PC-3 (cell line): ENCODE measurements around the gene GTF2H4. TPM values are rescaled to one million over a fixed set of nuclear protein-coding genes. Genes with fewer than 3 reads are reported as not detected.

Experiments
- ATAC-seq: fragments of 200-7000 bp; cut with Tn5 transposase; 2 replicates; pipeline ENCODE4 v1.9.1; 2020; ENCODE audit warnings: mild to moderate bottlenecking, moderate library complexity
- BruUV-seq: library from RNA; stranded (reverse); fragments of 400-500 nt; replicated peaks from 2 replicates; lab custom pipeline; 2021; lab: Mats Ljungman, UMichigan
- CTCF ChIA-PET: fragments of 300-600 bp; sonication (Branson Sonifier 250); formaldehyde crosslinking; loops from one replicate; lab custom pipeline; 2022; ENCODE audit warnings: antibody characterized with exemption; lab: Charles Lee
- POLR2A ChIA-PET: fragments of 300-600 bp; sonication (Branson Sonifier 250); formaldehyde crosslinking; loops from one replicate; lab custom pipeline; 2022; ENCODE audit warnings: antibody characterized with exemption; ENCODE audit not compliant: unreplicated experiment; lab: Charles Lee
- DNase-seq: peaks from one replicate; pipeline ENCODE4 v3.0.0-alpha.2; 2015
- H2AFZ ChIP-seq: fragments of 300-600 bp; sonication (generic); 2 replicates; pipeline ENCODE4 v1.6.0; 2016; ENCODE audit warnings: antibody characterized with exemption, low read length
- H3F3A ChIP-seq: fragments of 300-600 bp; sonication (generic); one replicate; pipeline ENCODE4 v1.6.0; 2017; ENCODE audit warnings: antibody characterized with exemption, low read length, control low read depth, mild to moderate bottlenecking; ENCODE audit not compliant: unreplicated experiment
- H3K27ac ChIP-seq: fragments of 300-600 bp; sonication (generic); 2 replicates; pipeline ENCODE4 v1.5.1; 2016; ENCODE audit warnings: mild to moderate bottlenecking, low read length
- H3K27me3 ChIP-seq: fragments of 300-600 bp; sonication (generic); 2 replicates; pipeline ENCODE4 v1.6.1; 2016; ENCODE audit warnings: low read length, mixed read lengths
- H3K36me3 ChIP-seq: fragments of 300-600 bp; sonication (generic); 2 replicates; pipeline ENCODE4 v1.6.1; 2016; ENCODE audit warnings: low read depth, mixed run types, low read length, mixed read lengths
- H3K4me1 ChIP-seq: fragments of 300-600 bp; sonication (generic); 2 replicates; pipeline ENCODE4 v1.5.1; 2016; ENCODE audit warnings: low read length; ENCODE audit not compliant: insufficient read depth
- H3K4me2 ChIP-seq: fragments of 300-600 bp; sonication (generic); 2 replicates; pipeline ENCODE4 v1.6.0; 2016; ENCODE audit warnings: low read length
- H3K4me3 ChIP-seq: fragments of 300-600 bp; sonication (generic); 2 replicates; pipeline ENCODE4 v1.5.1; 2016; ENCODE audit warnings: mild to moderate bottlenecking, low read length, mixed read lengths
- H3K79me2 ChIP-seq: fragments of 300-600 bp; sonication (generic); 2 replicates; pipeline ENCODE4 v1.6.1; 2017; ENCODE audit warnings: low read length, mixed read lengths
- H3K9ac ChIP-seq: fragments of 300-600 bp; sonication (generic); 2 replicates; pipeline ENCODE4 v1.6.0; 2016; ENCODE audit warnings: mild to moderate bottlenecking, low read length
- H3K9me2 ChIP-seq: fragments of 300-600 bp; sonication (generic); replicated peaks from 2 replicates; pipeline ENCODE4 v1.6.1; 2016; ENCODE audit warnings: mixed run types, low read length, mixed read lengths
- H3K9me3 ChIP-seq: fragments of 300-600 bp; sonication (generic); 2 replicates; pipeline ENCODE4 v1.6.1; 2016; ENCODE audit warnings: low read length, mixed read lengths
- H4K20me1 ChIP-seq: fragments of 300-600 bp; sonication (generic); 2 replicates; pipeline ENCODE4 v1.6.1; 2016; ENCODE audit warnings: low read length, mixed read lengths
- CTCF ChIP-seq: fragments of 300-600 bp; sonication (generic); conservative IDR thresholded peaks from 2 replicates; pipeline ENCODE4 v1.5.1; 2017; ENCODE audit warnings: antibody characterized with exemption, low read depth, mild to moderate bottlenecking, low read length
- EZH2 ChIP-seq: fragments of 300-600 bp; sonication (generic); IDR thresholded peaks from one replicate; pipeline ENCODE4 v1.6.1; 2017; ENCODE audit warnings: antibody characterized with exemption, mild to moderate bottlenecking, low read length; ENCODE audit not compliant: unreplicated experiment
- EZH2phosphoT487 ChIP-seq: fragments of 300-600 bp; sonication (generic); IDR thresholded peaks from 2 replicates; pipeline ENCODE4 v1.6.1; 2018; ENCODE audit warnings: mild to moderate bottlenecking, antibody characterized with exemption, low read length, borderline replicate concordance
- intact Hi-C: fragments of 100-400 bp; cut with micrococcal nuclease; formaldehyde crosslinking; loops from 2 replicates; pipeline ENCODE4 v1.9.0; 2023
- total RNA-seq: library from RNA; depleted of rRNA; stranded (reverse); fragments of >200 nt; gene quantifications from 2 replicates; pipeline ENCODE4 v1.2.3, GENCODE V29; 2014

Gene GTF2H4
- total RNA-seq, 1 experiment from 2014 or later: 28.7 TPM

- BruUV-seq: no TSS peak
Observed at GRCh38 chr6:30889496-30889885, 18.5 kb upstream of the GTF2H4 start.

GRCh38 chr6:30889921-30890645, 17.9 kb upstream of the GTF2H4 start:
- Histone ChIP-seq H3K9me2 (no peaks in the 10 kb centered on the region), H2AFZ (no peak overlapping the region), H3K27ac (no peak overlapping the region), H3K27me3 (no peaks in the 10 kb centered on the region), H3K4me1 (peaks cover 32% of the 10 kb centered on the region), H4K20me1 (peaks cover 19% of the 10 kb centered on the region), H3K9me3 (no peaks in the 10 kb centered on the region), H3F3A (no peaks in the 10 kb centered on the region), H3K9ac (no peak overlapping the region), H3K36me3 (peaks cover 39% of the 10 kb centered on the region; the same call in 1 of the 2 replicates), H3K4me2 (no peak overlapping the region), H3K79me2 (peaks cover 45% of the 10 kb centered on the region), H3K4me3 (no peak overlapping the region)
- ChIA-PET POLR2A (no interaction called here), CTCF (no interaction called here)
- no peak for DNase-seq
- TF ChIP-seq EZH2phosphoT487: no peak
- TF ChIP-seq CTCF: no peak
- TF ChIP-seq EZH2: no peak
- no peak for ATAC-seq
- intact Hi-C loops: no loop called here
- no TSS peak for BruUV-seq

More at GRCh38 chr6:30889496-30889885, 18.5 kb upstream of the GTF2H4 start:
- intact Hi-C loops: no loop called here
- Histone ChIP-seq H3K9me2 (no peaks in the 10 kb centered on the region), H3K4me3 (no peak overlapping the region), H3F3A (no peaks in the 10 kb centered on the region), H3K4me2 (no peak overlapping the region), H3K36me3 (peaks cover 33% of the 10 kb centered on the region; the same call in 1 of the 2 replicates), H3K9me3 (no peaks in the 10 kb centered on the region), H3K4me1 (peaks cover 34% of the 10 kb centered on the region), H3K27me3 (no peaks in the 10 kb centered on the region), H3K79me2 (peaks cover 51% of the 10 kb centered on the region), H3K27ac (no peak overlapping the region), H4K20me1 (peaks cover 19% of the 10 kb centered on the region), H2AFZ (no peak overlapping the region), H3K9ac (no peak overlapping the region)
- ChIA-PET CTCF (no interaction called here), POLR2A (no interaction called here)
- no peak for DNase-seq
- ATAC-seq: no peak
- TF ChIP-seq EZH2phosphoT487: no peak
- TF ChIP-seq CTCF: no peak
- no peak for TF ChIP-seq EZH2
